IPS-18a (cell line): ENCODE measurements around the gene IL17RA.
"Not testable (repeated sequence)": the region's sequence is repeated elsewhere in the genome, so short reads cannot be mapped to it uniquely, and the experiment has no call there.

Experiments used
- H3K27ac ChIP-seq: one replicate; pipeline ENCODE4 v1.5.1; 2013; ENCODE audit warnings: low read length
- H3K27me3 ChIP-seq: one replicate; pipeline ENCODE4 v1.6.1; 2013; ENCODE audit warnings: mild to moderate bottlenecking, low read length; ENCODE audit not compliant: control insufficient read depth, insufficient read depth
- H3K36me3 ChIP-seq: one replicate; pipeline ENCODE4 v1.6.1; 2013; ENCODE audit warnings: low read depth, low read length; ENCODE audit not compliant: control insufficient read depth
- H3K4me1 ChIP-seq: one replicate; pipeline ENCODE4 v1.6.1; 2013; ENCODE audit warnings: low read depth, low read length; ENCODE audit not compliant: control insufficient read depth
- H3K4me3 ChIP-seq: one replicate; pipeline ENCODE4 v1.5.1; 2013; ENCODE audit warnings: low read length
- H3K9ac ChIP-seq: one replicate; pipeline ENCODE4 v1.6.1; 2013; ENCODE audit warnings: mild to moderate bottlenecking, low read length, moderate library complexity
- H3K9me3 ChIP-seq: one replicate; pipeline ENCODE4 v1.6.1; 2013; ENCODE audit warnings: low read depth, low read length; ENCODE audit not compliant: control insufficient read depth

Gene IL17RA

DNA sequence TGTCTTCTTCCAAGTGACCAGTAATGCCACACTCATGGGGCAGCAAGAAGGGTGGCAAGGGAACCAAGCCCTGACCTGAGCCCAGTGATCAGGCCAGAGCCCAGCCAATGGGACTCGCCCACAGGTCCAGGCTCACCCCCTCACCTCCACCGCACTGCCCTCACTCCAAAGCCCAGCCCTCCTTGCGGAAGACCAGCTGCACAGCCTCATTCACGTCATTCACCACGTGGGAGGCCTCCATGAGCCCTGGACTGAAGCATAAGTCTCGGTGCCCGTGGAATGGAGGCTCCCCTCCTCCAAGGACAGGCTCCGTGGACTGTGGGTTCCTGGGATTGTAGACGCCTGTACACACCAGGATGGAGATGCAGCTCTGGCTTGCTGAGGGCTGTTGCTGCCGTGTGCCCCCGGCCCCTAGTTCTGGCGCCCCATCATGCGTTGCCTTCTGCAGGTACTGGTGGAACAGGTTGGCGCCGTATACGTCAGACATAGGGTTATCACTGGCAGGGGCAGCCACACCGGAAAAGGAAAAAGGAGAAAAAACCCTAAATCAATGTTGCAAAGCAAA lies 53.1 kb downstream of the IL17RA start:
- Histone ChIP-seq H3K4me1 (no peaks in the 10 kb centered on the region), H3K36me3 (peaks cover 40% of the 10 kb centered on the region), H3K27me3 (no peaks in the 10 kb centered on the region), H3K9me3 (no peaks in the 10 kb centered on the region), H3K4me3 (no peak overlapping the region), H3K27ac (no peak overlapping the region), H3K9ac (no peak overlapping the region)

DNA sequence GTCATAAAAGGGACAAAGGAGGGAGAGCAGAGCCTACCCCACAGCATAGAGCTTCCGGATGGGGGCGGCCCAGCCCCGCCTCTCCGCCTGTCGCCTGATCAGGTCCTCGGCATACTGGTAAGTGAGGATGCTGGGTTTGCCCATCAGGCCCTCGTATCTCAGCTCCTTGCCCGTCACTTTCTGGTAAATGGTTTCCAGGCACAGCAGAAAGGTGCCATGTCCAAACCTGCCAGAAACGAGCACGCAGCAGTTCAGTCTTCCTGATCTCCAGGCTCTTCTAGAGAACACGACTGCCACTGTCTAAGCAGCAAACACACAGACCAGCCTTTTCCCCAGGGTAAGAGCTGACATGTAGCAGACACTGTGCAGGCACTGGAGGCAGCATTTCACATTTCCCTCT lies 53.7 kb downstream of the IL17RA start:
- Histone ChIP-seq H3K36me3 (peaks cover 46% of the 10 kb centered on the region), H3K9ac (no peak overlapping the region), H3K4me3 (no peak overlapping the region), H3K27ac (no peak overlapping the region), H3K4me1 (no peaks in the 10 kb centered on the region), H3K27me3 (no peaks in the 10 kb centered on the region), H3K9me3 (no peaks in the 10 kb centered on the region)

DNA sequence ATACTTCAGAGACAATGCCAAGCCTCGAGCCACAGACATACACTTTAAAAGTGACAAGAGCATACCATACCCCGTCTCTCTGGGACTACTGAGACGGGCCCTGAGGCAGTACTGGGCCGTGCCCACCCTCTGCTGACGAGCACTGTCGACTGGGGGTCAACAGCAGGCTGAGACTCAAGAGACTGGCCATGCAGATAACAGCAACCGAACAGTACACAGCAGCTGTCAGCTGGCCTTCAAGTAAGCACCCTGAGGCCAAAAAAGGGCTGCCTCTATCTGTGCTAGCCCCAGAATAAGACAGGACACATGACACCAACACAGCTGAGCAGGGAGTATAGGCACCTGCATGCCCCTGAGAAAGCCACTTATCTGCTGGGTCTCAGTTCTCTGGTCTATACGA lies 55.2 kb downstream of the IL17RA start:
- peaks cover 49% of the 10 kb centered on the region for H3K36me3 ChIP-seq

DNA sequence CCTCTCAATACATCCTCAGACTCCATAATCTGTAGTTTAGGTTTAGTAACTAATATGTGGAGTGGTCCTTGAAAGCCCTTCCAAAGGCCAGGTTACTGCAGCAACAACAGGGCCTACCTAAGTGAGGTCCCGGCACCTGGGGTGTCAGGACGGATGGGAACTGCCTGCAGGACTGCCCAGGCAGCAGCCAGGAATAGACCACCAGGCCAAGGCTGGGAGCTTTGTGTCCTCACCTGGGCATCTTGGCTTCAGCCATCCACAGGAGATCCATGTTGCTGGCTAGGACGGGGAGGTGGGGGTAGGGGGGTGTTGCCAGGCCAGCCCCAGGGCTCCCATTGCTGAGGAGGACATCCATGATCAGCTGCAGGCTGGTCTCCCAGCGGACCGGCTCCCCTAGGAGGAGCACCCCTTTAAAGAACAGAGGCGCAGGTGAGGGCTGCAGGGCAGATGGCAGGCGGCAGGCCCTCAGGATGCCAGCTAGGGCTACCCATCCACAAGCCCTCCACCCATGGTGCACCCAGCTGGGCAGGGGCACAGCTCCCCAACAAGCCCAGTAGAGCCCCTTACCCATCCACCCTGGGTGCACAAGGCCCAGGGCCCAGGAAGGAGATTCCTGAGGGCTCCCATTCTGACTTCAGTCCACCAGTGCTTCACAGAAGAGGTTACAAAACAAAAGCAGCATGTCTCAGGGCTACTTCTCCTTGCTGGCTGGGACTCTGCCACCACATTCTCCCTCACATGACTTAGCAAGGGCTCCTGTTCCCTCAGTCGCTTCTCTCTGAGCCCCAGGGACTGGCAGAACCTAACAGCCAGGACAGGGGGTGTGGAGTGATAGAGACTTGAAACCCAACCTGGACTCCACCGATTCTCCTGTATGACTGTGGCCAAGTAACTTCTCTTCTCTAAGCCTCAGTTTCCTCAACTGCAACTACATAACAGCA lies 56.3 kb downstream of the IL17RA start:
- Histone ChIP-seq H3K4me3 (no peak overlapping the region), H3K27ac (no peak overlapping the region), H3K27me3 (no peaks in the 10 kb centered on the region), H3K4me1 (no peaks in the 10 kb centered on the region), H3K36me3 (peaks cover 49% of the 10 kb centered on the region), H3K9ac (no peak overlapping the region), H3K9me3 (no peaks in the 10 kb centered on the region)

More for the DNA sequence above, 55.2 kb downstream of the IL17RA start:
- H3K4me3 ChIP-seq: no peak overlapping the region
- no peak overlapping the region for H3K9ac ChIP-seq
- no peaks in the 10 kb centered on the region for H3K9me3 ChIP-seq
- H3K4me1 ChIP-seq: no peaks in the 10 kb centered on the region
- no peaks in the 10 kb centered on the region for H3K27me3 ChIP-seq
- H3K27ac ChIP-seq: no peak overlapping the region

DNA sequence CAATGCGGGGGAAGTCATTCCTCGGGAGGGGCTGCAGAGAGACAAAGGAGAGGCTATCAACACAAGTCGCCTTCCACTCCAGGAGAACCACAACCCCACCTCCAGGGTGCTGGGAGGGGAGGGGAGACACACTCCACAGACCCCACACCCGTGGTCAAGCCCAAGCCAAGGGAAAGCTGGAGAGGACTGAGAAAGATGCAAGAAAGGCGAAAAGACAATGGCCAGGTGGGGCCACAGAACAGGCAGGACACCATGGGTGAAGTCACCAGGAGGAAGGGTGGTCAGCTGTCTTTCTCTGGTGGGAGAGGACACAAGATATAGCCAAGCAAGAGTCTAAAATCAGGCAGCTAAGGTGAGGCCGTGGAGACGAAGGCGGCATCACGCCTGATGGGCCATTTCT lies 58.3 kb downstream of the IL17RA start:
- Histone ChIP-seq H3K9me3 (no peaks in the 10 kb centered on the region), H3K4me3 (no peak overlapping the region), H3K4me1 (no peaks in the 10 kb centered on the region), H3K9ac (no peak overlapping the region), H3K27me3 (no peaks in the 10 kb centered on the region), H3K36me3 (peaks cover 51% of the 10 kb centered on the region), H3K27ac (no peak overlapping the region)

DNA sequence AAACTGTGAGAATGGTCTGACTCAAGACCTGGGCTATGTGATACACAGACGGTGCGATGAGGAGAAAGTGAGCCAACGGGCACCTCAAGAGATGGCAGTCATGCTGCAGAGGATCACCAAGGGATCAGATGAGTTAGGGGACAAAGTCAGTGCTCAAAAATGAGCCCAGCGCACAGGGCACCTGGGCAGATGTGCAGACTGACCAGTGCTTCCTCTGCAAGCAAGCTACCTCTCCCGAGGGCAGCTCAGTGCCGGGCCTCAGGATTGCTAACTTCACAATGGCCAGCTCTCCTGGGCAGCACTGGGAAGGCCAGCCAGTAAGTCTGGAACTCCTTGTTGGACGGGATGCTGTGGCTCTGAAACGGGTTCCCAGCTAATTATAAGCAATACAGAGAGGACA lies 59.0 kb downstream of the IL17RA start:
- Histone ChIP-seq H3K36me3 (peaks cover 51% of the 10 kb centered on the region), H3K4me1 (no peaks in the 10 kb centered on the region), H3K27me3 (no peaks in the 10 kb centered on the region), H3K9me3 (no peaks in the 10 kb centered on the region), H3K4me3 (no peak overlapping the region), H3K27ac (no peak overlapping the region), H3K9ac (no peak overlapping the region)

DNA sequence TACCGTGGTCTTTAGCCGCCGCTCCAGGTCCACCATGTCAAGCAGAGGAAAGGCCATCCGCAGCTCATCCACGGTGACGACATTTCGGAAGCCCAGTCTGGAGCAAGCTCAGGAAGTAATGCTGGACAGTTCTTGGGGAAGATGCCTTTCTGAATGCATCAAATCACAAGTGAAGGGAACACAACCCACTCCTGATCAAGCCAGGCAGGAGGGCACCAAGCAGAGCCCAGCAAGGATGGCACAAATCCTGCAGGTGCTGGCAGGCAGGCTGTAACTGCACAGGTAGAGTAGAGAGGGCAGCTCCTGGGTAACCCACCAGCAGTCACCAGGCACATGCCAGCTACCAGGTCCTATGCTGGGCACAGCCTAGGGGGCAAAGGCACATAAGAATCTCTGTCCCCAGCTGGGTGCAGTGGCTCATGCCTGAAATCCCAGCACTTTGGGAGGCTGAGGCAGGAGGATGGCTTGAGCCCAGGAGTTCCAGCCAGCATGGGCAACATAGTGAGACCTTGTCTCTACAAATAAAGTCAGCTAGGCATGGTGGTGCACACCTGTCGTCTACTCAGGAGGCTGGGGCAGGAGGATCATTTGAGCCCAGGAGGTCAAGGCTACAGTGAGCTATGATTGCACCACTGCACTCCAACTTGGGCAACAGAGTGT lies 60.4 kb downstream of the IL17RA start:
- H3K36me3 ChIP-seq: peaks cover 55% of the 10 kb centered on the region
- H3K4me1 ChIP-seq: no peaks in the 10 kb centered on the region
- no peak overlapping the region for H3K9ac ChIP-seq
- H3K9me3 ChIP-seq: no peaks in the 10 kb centered on the region
- H3K27me3 ChIP-seq: no peaks in the 10 kb centered on the region
- no peak overlapping the region for H3K27ac ChIP-seq
- H3K4me3 ChIP-seq: no peak overlapping the region

DNA sequence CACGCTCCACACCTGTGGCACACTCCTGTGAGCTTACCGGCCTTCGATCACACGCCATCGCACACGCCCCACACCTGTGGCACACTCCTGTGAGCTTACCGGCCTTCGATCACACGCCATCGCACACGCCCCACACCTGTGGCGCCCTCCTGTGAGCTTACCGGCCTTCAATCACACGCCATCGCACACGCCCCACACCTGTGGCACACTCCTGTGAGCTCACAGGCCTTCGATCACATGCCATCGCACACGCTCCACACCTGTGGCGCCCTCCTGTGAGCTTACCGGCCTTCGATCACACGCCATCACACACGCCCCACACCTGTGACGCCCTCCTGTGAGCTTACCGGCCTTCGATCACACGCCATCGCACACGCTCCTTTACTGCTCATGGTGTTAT lies 62.7 kb downstream of the IL17RA start:
- not testable (repeated sequence) for H3K9me3 ChIP-seq, H3K4me1 ChIP-seq, H3K9ac ChIP-seq, H3K27ac ChIP-seq, H3K27me3 ChIP-seq, H3K4me3 ChIP-seq
- peaks cover 33% of the 10 kb centered on the region for H3K36me3 ChIP-seq

DNA sequence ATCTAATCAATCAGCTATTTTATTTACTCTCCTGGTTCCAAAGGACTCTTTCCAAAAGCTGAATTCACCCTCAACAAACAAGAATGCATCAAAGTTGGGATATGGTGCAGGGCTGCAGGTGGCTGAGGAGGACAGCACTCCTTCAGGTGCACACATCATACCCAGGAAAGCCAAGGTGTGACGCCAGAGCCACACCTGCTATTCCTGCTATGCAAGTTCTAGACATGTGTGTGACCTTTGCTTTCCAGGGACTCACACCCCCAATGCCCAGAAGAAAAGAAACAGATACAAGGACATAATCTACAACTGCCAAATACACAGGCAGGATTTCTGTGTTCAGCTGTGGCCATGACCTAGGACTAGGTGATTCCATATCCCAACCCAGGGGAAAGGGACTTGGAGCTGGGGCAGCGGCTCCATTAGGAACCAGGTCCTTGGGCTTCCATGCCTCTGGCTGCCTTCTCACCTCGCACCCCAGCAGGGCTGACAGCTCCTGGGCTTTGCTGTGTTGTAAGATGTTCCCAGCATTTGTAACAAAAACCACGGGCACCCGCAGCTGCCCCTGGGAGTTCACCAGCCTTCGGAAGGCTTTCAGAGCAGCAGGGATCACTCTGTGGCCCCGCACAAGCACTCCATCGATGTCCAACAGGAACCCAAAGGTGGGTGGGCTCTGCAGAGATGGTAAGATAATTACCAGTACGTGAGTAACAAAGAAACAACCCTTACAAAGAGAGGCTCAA lies 64.4 kb downstream of the IL17RA start:
- H3K36me3 ChIP-seq: peaks cover 20% of the 10 kb centered on the region
- no peak overlapping the region for H3K9ac ChIP-seq
- H3K4me3 ChIP-seq: no peak overlapping the region
- no peak overlapping the region for H3K27ac ChIP-seq
- H3K9me3 ChIP-seq: no peaks in the 10 kb centered on the region
- no peaks in the 10 kb centered on the region for H3K27me3 ChIP-seq
- H3K4me1 ChIP-seq: no peaks in the 10 kb centered on the region

DNA sequence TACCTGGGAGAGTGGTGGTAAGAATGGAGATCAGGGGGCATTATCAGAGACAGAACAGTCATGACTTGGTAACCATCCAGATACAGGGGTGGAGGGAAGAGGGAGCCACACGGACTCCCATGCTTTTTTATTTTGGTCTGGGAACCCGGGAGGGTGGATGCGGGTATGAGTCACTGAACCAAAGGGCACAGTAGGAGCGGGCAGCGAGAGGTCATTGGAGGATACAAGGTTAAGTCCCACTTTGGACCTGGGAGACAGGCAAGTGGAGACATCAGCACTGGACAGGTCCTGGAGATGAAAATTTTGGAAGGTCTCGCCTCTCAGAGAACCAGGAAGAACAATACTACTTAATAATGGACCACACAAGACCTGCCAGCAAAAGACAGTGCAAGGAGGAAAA lies 67.5 kb downstream of the IL17RA start:
- Histone ChIP-seq H3K27me3 (no peaks in the 10 kb centered on the region), H3K4me1 (no peaks in the 10 kb centered on the region), H3K36me3 (peaks cover 20% of the 10 kb centered on the region), H3K4me3 (no peak overlapping the region), H3K9ac (no peak overlapping the region), H3K9me3 (no peaks in the 10 kb centered on the region), H3K27ac (no peak overlapping the region)

DNA sequence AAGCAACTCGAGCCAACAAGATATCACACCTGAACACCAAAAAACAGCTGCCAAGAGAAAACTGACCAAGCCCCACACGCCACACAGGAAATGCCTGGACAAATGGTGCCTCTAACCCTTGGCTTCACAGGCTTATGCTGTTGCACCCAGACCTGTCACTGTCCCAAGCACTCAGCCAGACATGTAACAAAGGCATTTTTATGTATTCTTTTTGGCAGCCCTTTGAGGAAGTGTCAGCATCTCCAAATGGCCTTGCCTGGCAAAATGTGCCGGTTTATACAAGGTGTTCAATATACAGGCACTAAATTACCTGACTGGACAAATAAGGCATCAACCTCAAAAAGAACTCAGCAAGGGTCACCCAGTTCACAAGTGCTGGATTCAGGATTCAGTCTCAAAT lies 68.2 kb downstream of the IL17RA start:
- Histone ChIP-seq H3K4me3 (no peak overlapping the region), H3K27me3 (no peaks in the 10 kb centered on the region), H3K36me3 (peaks cover 16% of the 10 kb centered on the region), H3K9ac (no peak overlapping the region), H3K27ac (no peak overlapping the region), H3K4me1 (no peaks in the 10 kb centered on the region), H3K9me3 (no peaks in the 10 kb centered on the region)
